H1 (cell line): ENCODE results near the gene PIK3R6. TPM values are rescaled to one million over a fixed set of nuclear protein-coding genes. Genes with fewer than 3 reads are reported as not detected.

Experiments
- CTCF ChIA-PET: fragments of 300-600 bp; sonication (Branson Sonifier 250); formaldehyde crosslinking; loops from one replicate; lab custom pipeline; 2021; ENCODE audit not compliant: partially characterized antibody; lab: Charles Lee
- POLR2A ChIA-PET: fragments of 300-600 bp; sonication (Branson Sonifier 250); formaldehyde crosslinking; loops from one replicate; lab custom pipeline; 2021; ENCODE audit warnings: inconsistent platforms; ENCODE audit not compliant: partially characterized antibody; lab: Charles Lee
- DNase-seq, 2 experiments: peaks; one replicate each; pipeline versions ENCODE4 v3.0.0 to v3.0.0-alpha.2; 2010 to 2022; ENCODE audit warnings: low spot score in 2 of 2, low read depth in 1 of 2, mixed read lengths in 1 of 2
- FAIRE-seq: peaks from 2 replicates; lab custom pipeline; 2011; peaks lifted over from hg19 to GRCh38; lab: Jason Lieb, UNC
- H2AFZ ChIP-seq: 2 replicates; pipeline ENCODE4 v1.8.1; 2012; ENCODE audit warnings: low read length, inconsistent platforms
- H2AK5ac ChIP-seq: 2 replicates; pipeline ENCODE4 v1.6.1; 2013; ENCODE audit warnings: low read depth, low read length
- H2BK120ac ChIP-seq: replicated peaks from 2 replicates; pipeline ENCODE3; 2013; ENCODE audit warnings: low read depth, low read length, inconsistent platforms
- H2BK12ac ChIP-seq: 2 replicates; pipeline ENCODE4 v1.6.1; 2013; ENCODE audit warnings: low read depth, low read length
- H2BK15ac ChIP-seq: 2 replicates; pipeline ENCODE4 v1.6.1; 2013; ENCODE audit warnings: low read length
- H2BK20ac ChIP-seq: 2 replicates; pipeline ENCODE4 v1.6.1; 2013; ENCODE audit warnings: low read length
- H2BK5ac ChIP-seq: 2 replicates; pipeline ENCODE4 v1.6.1; 2013; ENCODE audit warnings: low read depth, low read length
- H3K14ac ChIP-seq: 2 replicates; pipeline ENCODE4 v1.6.1; 2013; ENCODE audit warnings: inconsistent platforms; ENCODE audit not compliant: insufficient read length
- H3K18ac ChIP-seq: 2 replicates; pipeline ENCODE4 v1.6.1; 2013; ENCODE audit warnings: low read length; ENCODE audit errors: extremely low read depth
- H3K23ac ChIP-seq: 2 replicates; pipeline ENCODE4 v1.6.1; 2013; ENCODE audit warnings: inconsistent platforms; ENCODE audit not compliant: insufficient read length
- H3K23me2 ChIP-seq: 2 replicates; pipeline ENCODE4 v1.6.1; 2013; ENCODE audit warnings: low read depth, low read length
- H3K27ac ChIP-seq: 2 replicates; pipeline ENCODE4 v1.6.1; 2011; ENCODE audit warnings: low read depth, low read length, inconsistent platforms
- H3K27me3 ChIP-seq, 4 experiments: replicated peaks in 1 of 4; 1 replicate in 1 of 4; 2 replicates in 3 of 4; pipeline versions ENCODE4 v1.6.1 to v1.8.1; 2011 to 2013; ENCODE audit warnings: low read length in 3 of 4, mild to moderate bottlenecking in 3 of 4, inconsistent platforms in 2 of 4, mixed read lengths in 2 of 4, moderate library complexity in 1 of 4; ENCODE audit not compliant: control insufficient read depth in 3 of 4, insufficient read depth in 3 of 4; ENCODE audit errors: extremely low read depth in 1 of 4
- H3K36me3 ChIP-seq, 4 experiments: 2 replicates each; pipeline versions ENCODE4 v1.6.1 to v1.8.1; 2011 to 2013; ENCODE audit warnings: mild to moderate bottlenecking in 4 of 4, low read length in 3 of 4, moderate library complexity in 2 of 4, control low read depth in 1 of 4, inconsistent platforms in 1 of 4; ENCODE audit not compliant: insufficient read depth in 4 of 4, control insufficient read depth in 2 of 4
- H3K4ac ChIP-seq: replicated peaks from 2 replicates; pipeline ENCODE3; 2013; ENCODE audit warnings: low read length, low read depth, mixed read lengths, inconsistent platforms; ENCODE audit not compliant: insufficient read length
- H3K4me1 ChIP-seq, 4 experiments: replicated peaks in 1 of 4; 1 replicate in 1 of 4; 2 replicates in 3 of 4; pipeline versions ENCODE4 v1.6.1 to v1.8.1; 2011 to 2013; ENCODE audit warnings: low read length in 3 of 4, inconsistent platforms in 2 of 4, mixed read lengths in 1 of 4; ENCODE audit not compliant: insufficient read depth in 4 of 4, control insufficient read depth in 3 of 4
- H3K4me2 ChIP-seq, 2 experiments: 2 replicates each; pipeline versions ENCODE4 v1.6.1 to v1.8.1; 2011 to 2013; ENCODE audit warnings: low read depth in 2 of 2, low read length in 2 of 2, control low read depth in 1 of 2, inconsistent platforms in 1 of 2, mild to moderate bottlenecking in 1 of 2; ENCODE audit not compliant: insufficient read depth in 1 of 2
- H3K4me3 ChIP-seq, 4 experiments: fragments of 200-600, 300-600 bp in 1 of 4; sonication (generic), shearing (Covaris generic), sonication (Bioruptor Twin) in 1 of 4; 2 replicates each; pipeline versions ENCODE4 v1.5.1 to v1.8.1; 2011 to 2016; ENCODE audit warnings: low read length in 4 of 4, low read depth in 3 of 4, control low read depth in 2 of 4, inconsistent platforms in 2 of 4, mild to moderate bottlenecking in 2 of 4, mixed read lengths in 1 of 4, moderate library complexity in 1 of 4; ENCODE audit not compliant: insufficient read depth in 2 of 4; ENCODE audit errors: extremely low read depth in 1 of 4
- H3K56ac ChIP-seq: replicated peaks from 2 replicates; pipeline ENCODE3; 2013; ENCODE audit warnings: low read depth, mild to moderate bottlenecking, mixed read lengths, low read length, inconsistent platforms; ENCODE audit not compliant: insufficient read length
- H3K79me1 ChIP-seq: 2 replicates; pipeline ENCODE4 v1.6.1; 2013; ENCODE audit warnings: low read depth, low read length, control low read depth
- H3K79me2 ChIP-seq, 2 experiments: 2 replicates each; pipeline versions ENCODE4 v1.6.1 to v1.8.1; 2012 to 2013; ENCODE audit warnings: low read length in 2 of 2, mild to moderate bottlenecking in 2 of 2, inconsistent platforms in 1 of 2; ENCODE audit not compliant: insufficient read depth in 2 of 2, control insufficient read depth in 1 of 2
- H3K9ac ChIP-seq, 4 experiments: replicated peaks in 1 of 4; 1 replicate in 1 of 4; 2 replicates in 3 of 4; pipeline versions ENCODE4 v1.6.1 to v1.8.1; 2011 to 2013; ENCODE audit warnings: low read depth in 3 of 4, low read length in 3 of 4, control low read depth in 2 of 4, mild to moderate bottlenecking in 2 of 4, moderate library complexity in 2 of 4, inconsistent platforms in 1 of 4; ENCODE audit errors: extremely low read depth in 1 of 4
- H3K9me3 ChIP-seq, 2 experiments: 2 replicates each; pipeline versions ENCODE4 v1.6.1 to v1.8.1; 2012 to 2013; ENCODE audit warnings: mild to moderate bottlenecking in 2 of 2, moderate library complexity in 2 of 2, control low read depth in 1 of 2, inconsistent platforms in 1 of 2, low read depth in 1 of 2, low read length in 1 of 2, mixed read lengths in 1 of 2; ENCODE audit not compliant: insufficient read depth in 2 of 2
- H4K20me1 ChIP-seq, 2 experiments: replicated peaks in 1 of 2; 2 replicates each; pipeline versions ENCODE3 to v1.8.1; 2011 to 2013; ENCODE audit warnings: inconsistent platforms in 2 of 2, low read length in 2 of 2, mild to moderate bottlenecking in 1 of 2; ENCODE audit not compliant: insufficient read depth in 2 of 2, control insufficient read depth in 1 of 2
- H4K5ac ChIP-seq: 2 replicates; pipeline ENCODE4 v1.6.1; 2013; ENCODE audit warnings: low read length, low read depth, mixed read lengths, inconsistent platforms; ENCODE audit not compliant: insufficient read length
- H4K8ac ChIP-seq: 2 replicates; pipeline ENCODE4 v1.8.0; 2013; ENCODE audit warnings: mild to moderate bottlenecking, moderate library complexity, low read length, inconsistent platforms; ENCODE audit not compliant: insufficient read depth; ENCODE audit errors: extremely low read depth
- H4K91ac ChIP-seq: replicated peaks from 2 replicates; pipeline ENCODE3; 2013; ENCODE audit warnings: low read length, mixed read lengths, inconsistent platforms; ENCODE audit not compliant: insufficient read length
- CHD1 ChIP-seq: IDR thresholded peaks from 2 replicates; pipeline ENCODE4 v1.6.1; 2012; ENCODE audit warnings: low read depth, low read length, improper control_type of control experiment
- CHD2 ChIP-seq: IDR thresholded peaks from 2 replicates; pipeline ENCODE4 v1.6.1; 2012; ENCODE audit warnings: low read length, improper control_type of control experiment
- CREB1 ChIP-seq: IDR thresholded peaks from 2 replicates; pipeline ENCODE4 v1.6.1; 2012; ENCODE audit warnings: inconsistent platforms
- GABPA ChIP-seq: IDR thresholded peaks from 2 replicates; pipeline ENCODE4 v1.6.1; 2011; ENCODE audit warnings: mild to moderate bottlenecking, low read length, moderate library complexity, borderline replicate concordance; ENCODE audit not compliant: insufficient read depth
- KDM5A ChIP-seq: fragments of 200-600 bp; IDR thresholded peaks from 2 replicates; pipeline ENCODE4 v1.7.1; 2012; ENCODE audit warnings: mild to moderate bottlenecking, low read length, inconsistent platforms, mixed read lengths
- NRF1 ChIP-seq: IDR thresholded peaks from 2 replicates; pipeline ENCODE4 v1.6.1; 2011; ENCODE audit warnings: mild to moderate bottlenecking, low read depth, low read length, improper control_type of control experiment
- RAD21 ChIP-seq, 2 experiments: IDR thresholded peaks in 1 of 2; conservative IDR thresholded peaks in 1 of 2; 2 replicates each; pipeline ENCODE4 v1.6.1; 2011; ENCODE audit warnings: low read depth in 2 of 2, low read length in 2 of 2, improper control_type of control experiment in 1 of 2, inconsistent platforms in 1 of 2, mild to moderate bottlenecking in 1 of 2, moderate library complexity in 1 of 2
- RFX5 ChIP-seq: IDR thresholded peaks from 2 replicates; pipeline ENCODE4 v1.6.1; 2011; ENCODE audit warnings: low read depth, low read length, improper control_type of control experiment, borderline replicate concordance
- RXRA ChIP-seq: IDR thresholded peaks from 2 replicates; pipeline ENCODE4 v1.6.1; 2011; ENCODE audit warnings: low read depth, mild to moderate bottlenecking, low read length, moderate library complexity; ENCODE audit not compliant: insufficient read depth
- SIN3A ChIP-seq, 2 experiments: IDR thresholded peaks in 1 of 2; conservative IDR thresholded peaks in 1 of 2; 2 replicates each; pipeline ENCODE4 v1.6.1; 2011 to 2012; ENCODE audit warnings: low read length in 2 of 2, improper control_type of control experiment in 1 of 2, low read depth in 1 of 2, mild to moderate bottlenecking in 1 of 2
- SP1 ChIP-seq: IDR thresholded peaks from 2 replicates; pipeline ENCODE4 v1.6.1; 2011; ENCODE audit warnings: low read depth, low read length
- SP4 ChIP-seq: IDR thresholded peaks from 2 replicates; pipeline ENCODE4 v1.6.1; 2012; ENCODE audit warnings: low read length, inconsistent platforms
- SUZ12 ChIP-seq: fragments of 200-600 bp; sonication (generic); IDR thresholded peaks from 2 replicates; pipeline ENCODE4 v1.6.1; 2012; ENCODE audit warnings: mild to moderate bottlenecking, inconsistent platforms, low read length, moderate library complexity, mixed read lengths
- TBP ChIP-seq: IDR thresholded peaks from 2 replicates; pipeline ENCODE4 v1.6.1; 2011; ENCODE audit warnings: low read depth, low read length, improper control_type of control experiment
- ZNF274 ChIP-seq: IDR thresholded peaks from 2 replicates; pipeline ENCODE4 v1.7.0; 2012; ENCODE audit warnings: low read length, borderline replicate concordance; ENCODE audit errors: extremely low read depth
- WGBS, 2 experiments: shearing (Covaris generic) in 1 of 2; methylation state at CpG; one replicate each; pipeline versions ENCODE4 v1.1.6 to v1.1.7; 2013 to 2015; ENCODE audit warnings: low lambda C conversion rate in 2 of 2, mixed read lengths in 2 of 2, inconsistent platforms in 1 of 2, low coverage in 1 of 2, missing lambda C conversion rate in 1 of 2; ENCODE audit not compliant: insufficient replicate concordance in 2 of 2, insufficient coverage in 1 of 2, insufficient read length in 1 of 2; ENCODE audit errors: extremely low coverage in 1 of 2, missing lambda C conversion rate in 1 of 2; 5-methylcytosine and 5-hydroxymethylcytosine counted together
- polyA plus RNA-seq, 7 experiments: library from polyadenylated mRNA; depleted of rRNA in 3 of 7; stranded (reverse) in 5 of 7; unstranded in 2 of 7; fragments of >200 nt in 5 of 7; fragments of 200-250 nt in 2 of 7; gene quantifications; 1 replicate in 5 of 7; 2 replicates in 1 of 7; 4 replicates in 1 of 7; pipeline versions ENCODE4 v1.2.1 to v1.2.3, GENCODE V29; 2011 to 2013; ENCODE audit warnings: missing spikeins in 2 of 7, mixed read lengths in 2 of 7
- total RNA-seq: library from RNA; stranded (reverse); fragmentation: NEBNext Ultra II Directional; extraction: Animal tissue kit (Norgen Biotek cat#: 25700); gene quantifications from 2 replicates; pipeline ENCODE4 v1.2.1, GENCODE V29; 2021

The PIK3R6 gene
- total and polyA plus RNA-seq, 2 of the 8 experiments (the other 6 are each of a cell fraction or from before 2014, with no cell fraction given), result 0.24 to 1.2 TPM

GRCh38 chr17:8904686-8905085 is 37.2 kb upstream of the PIK3R6 start:
- FAIRE-seq, result no peak
- no peak overlapping the region for H3K18ac ChIP-seq
- TF ChIP-seq GABPA, result no peak
- TF ChIP-seq KDM5A, result no peak
- TF ChIP-seq NRF1, result no peak
- no peak for TF ChIP-seq CHD1
- no peak for TF ChIP-seq CREB1
- no peak for TF ChIP-seq CHD2
- no peak for TF ChIP-seq TBP
- no peak for TF ChIP-seq SP4
- no peak for TF ChIP-seq RAD21 (IDR thresholded peaks at IDR 0.05 in 1 of 2, conservative IDR thresholded peaks at IDR 0.05 in 1 of 2; ENCODE audit: low read depth in 2 of 2, low read length in 2 of 2)
- TF ChIP-seq RXRA, result no peak
- TF ChIP-seq SIN3A (conservative IDR thresholded peaks at IDR 0.05 in 1 of 2, IDR thresholded peaks at IDR 0.05 in 1 of 2; ENCODE audit: low read depth in 1 of 2, low read length in 2 of 2), result no peak
- TF ChIP-seq SUZ12, result no peak
- no peak for TF ChIP-seq RFX5
- no peak for TF ChIP-seq ZNF274
- no peak for TF ChIP-seq SP1

More at GRCh38 chr17:8904686-8905085, 37.2 kb upstream of the PIK3R6 start:
- no peak overlapping the region for H3K9ac ChIP-seq
- H4K5ac ChIP-seq, result no peak overlapping the region
- H3K27me3 ChIP-seq, result no peaks in the 10 kb centered on the region
- H2BK15ac ChIP-seq, result no peak overlapping the region
- no peaks in the 10 kb centered on the region for H3K79me1 ChIP-seq
- H2AFZ ChIP-seq, result no peak overlapping the region
- no peaks in the 10 kb centered on the region for H4K20me1 ChIP-seq
- H3K27ac ChIP-seq, result no peak overlapping the region
- H3K79me2 ChIP-seq, result no peaks in the 10 kb centered on the region
- H3K4me3 ChIP-seq, result no peak overlapping the region
- ChIA-PET POLR2A (interaction anchor here (0.9 kb wide), 1 partner anchor 16 kb away, joined by 4 read pairs; no protein-coding TSS in a partner anchor), CTCF (interaction anchor here (0.9 kb wide), 1 partner anchor 94 kb away, joined by 4 read pairs; no protein-coding TSS in a partner anchor)
- H2BK12ac ChIP-seq, result no peak overlapping the region
- H2BK120ac ChIP-seq, result no peak overlapping the region
- H3K4me1 ChIP-seq, result peaks cover 0 to 10% (median 5%) of the 10 kb centered on the region in 4 experiments; a peak in 5 of 7 replicates
- H2AK5ac ChIP-seq, result no peak overlapping the region
- no peaks in the 10 kb centered on the region for H3K23me2 ChIP-seq
- H2BK20ac ChIP-seq, result no peak overlapping the region
- no peak overlapping the region for H4K8ac ChIP-seq
- no peak overlapping the region for H4K91ac ChIP-seq
- no peak overlapping the region for H3K4ac ChIP-seq
- no peak overlapping the region for H2BK5ac ChIP-seq
- no peak overlapping the region for H3K56ac ChIP-seq
- 85% methylated on average over 5 of the region's 5 CpGs; no CpG with 5 or more reads in 1 of the 2 experiments for WGBS, 2 experiments
- DNase-seq, result no peak
- no peak overlapping the region for H3K23ac ChIP-seq
- H3K4me2 ChIP-seq, result no peak overlapping the region
- no peaks in the 10 kb centered on the region for H3K9me3 ChIP-seq
- H3K14ac ChIP-seq, result no peak overlapping the region
- H3K36me3 ChIP-seq, result no peaks in the 10 kb centered on the region
